G401.6 (cell line): ENCODE data around the gene STK32B.

ENCODE experiments used
- FAIRE-seq: peaks from 2 replicates; lab custom pipeline; 2012; peaks lifted over from hg19 to GRCh38; lab: Jason Lieb, UNC

The STK32B gene

DNA sequence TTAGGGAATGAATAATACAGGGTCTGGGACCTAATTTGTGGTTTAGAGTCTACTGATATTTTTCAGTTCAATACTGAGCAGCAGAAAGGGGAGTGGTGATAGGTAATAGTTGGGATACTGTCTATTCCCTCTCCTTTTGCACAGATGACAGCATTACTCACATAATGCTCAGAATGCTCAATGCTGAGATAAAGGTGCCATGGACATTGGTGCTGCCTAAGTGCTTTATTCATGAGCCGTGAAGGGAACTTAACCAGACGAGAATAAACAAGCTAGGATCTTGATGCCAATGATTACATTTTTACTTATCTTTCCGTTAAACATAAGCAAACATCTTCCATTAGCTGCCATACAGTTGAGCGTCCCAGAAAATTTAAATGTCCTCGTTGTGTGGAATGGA lies 75.6 kb downstream of the STK32B start:
- no peak for FAIRE-seq

DNA sequence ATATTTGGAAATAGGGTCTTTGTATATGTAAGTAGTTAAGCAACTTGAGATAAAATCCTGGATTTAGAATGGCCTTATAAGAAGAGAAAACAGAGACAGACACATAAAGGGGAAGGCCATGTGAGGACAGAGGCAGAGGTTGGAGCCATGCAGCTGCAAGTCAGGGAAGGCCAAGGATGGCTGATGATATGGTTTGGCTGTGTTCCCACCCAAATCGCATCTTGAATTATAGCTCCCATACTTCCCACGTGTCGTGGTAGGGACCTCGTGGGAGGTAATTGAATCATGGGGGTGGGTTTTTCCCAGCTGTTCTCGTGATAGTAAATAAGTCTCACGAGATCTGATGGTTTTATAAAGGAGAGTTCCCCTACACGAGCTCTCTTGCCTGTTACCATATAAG lies 76.3 kb downstream of the STK32B start:
- FAIRE-seq = no peak

DNA sequence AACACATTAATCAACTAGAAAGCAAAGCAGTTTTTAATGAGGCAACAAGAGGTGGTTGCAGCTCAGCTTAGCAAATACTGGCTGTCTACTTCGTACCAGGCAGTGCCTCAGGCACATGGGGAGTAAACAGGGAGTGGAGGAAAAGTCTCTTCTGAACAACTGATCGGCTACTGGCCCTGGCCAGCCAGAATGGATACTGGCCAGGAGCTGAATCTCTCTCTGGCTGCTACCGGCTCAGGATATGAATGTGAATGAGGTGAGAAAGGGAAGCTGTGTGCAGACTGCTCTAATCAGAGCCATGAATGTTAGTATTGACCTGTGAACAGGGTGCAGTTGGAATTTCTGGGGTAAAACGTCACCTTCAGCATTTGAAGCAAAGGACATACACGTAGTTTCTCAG lies 77.3 kb downstream of the STK32B start:
- no peak for FAIRE-seq

DNA sequence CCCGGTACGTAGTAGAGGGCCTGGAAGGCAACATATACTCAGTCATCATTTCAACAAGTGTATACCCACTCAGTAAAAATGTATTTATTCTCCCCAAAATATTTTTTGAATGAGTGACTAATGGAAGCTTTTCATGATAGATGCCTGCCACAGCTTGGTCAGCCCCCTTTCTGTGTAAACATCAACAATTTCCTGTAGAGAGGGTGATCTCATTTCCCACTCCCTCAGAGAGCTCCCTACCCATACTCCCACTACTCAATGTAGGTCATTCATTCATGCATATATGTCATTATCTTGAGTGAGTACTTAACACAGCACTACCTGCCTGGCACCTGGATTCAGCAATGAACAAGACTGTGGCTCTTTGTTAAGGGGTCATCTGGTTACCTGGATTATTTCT lies 81.9 kb downstream of the STK32B start:
- no peak for FAIRE-seq

DNA sequence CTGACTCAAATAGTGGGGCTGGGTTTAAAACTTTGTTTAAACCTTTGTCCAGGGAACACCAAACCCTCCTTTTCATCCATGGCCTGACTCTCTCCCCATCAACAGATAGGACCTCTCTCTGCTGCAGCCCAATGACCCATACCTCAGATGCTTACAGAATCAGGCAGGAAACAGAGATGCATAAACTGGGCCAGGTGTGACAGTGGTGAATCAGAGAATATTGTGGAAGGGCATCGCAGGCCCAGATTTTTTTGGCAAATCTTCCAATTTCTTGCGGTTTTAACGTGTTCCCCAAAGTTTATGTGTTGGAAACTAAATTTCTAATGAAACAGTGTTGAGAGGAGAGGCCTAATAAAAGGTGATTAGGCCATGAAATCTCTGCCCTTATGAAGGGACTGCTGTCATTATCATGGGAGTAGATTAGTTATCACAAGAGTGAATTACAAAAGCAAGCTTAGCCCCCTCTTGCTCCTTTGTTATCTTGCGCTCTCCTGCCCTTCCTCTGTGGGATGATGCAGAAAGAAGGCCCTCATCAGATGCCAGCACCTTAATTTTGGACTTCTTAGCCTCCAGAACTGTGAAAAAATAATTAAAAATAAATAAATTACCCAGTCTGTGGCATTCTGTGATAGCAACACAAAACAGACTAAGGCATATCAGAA lies 82.8 kb downstream of the STK32B start:
- no peak for FAIRE-seq

DNA sequence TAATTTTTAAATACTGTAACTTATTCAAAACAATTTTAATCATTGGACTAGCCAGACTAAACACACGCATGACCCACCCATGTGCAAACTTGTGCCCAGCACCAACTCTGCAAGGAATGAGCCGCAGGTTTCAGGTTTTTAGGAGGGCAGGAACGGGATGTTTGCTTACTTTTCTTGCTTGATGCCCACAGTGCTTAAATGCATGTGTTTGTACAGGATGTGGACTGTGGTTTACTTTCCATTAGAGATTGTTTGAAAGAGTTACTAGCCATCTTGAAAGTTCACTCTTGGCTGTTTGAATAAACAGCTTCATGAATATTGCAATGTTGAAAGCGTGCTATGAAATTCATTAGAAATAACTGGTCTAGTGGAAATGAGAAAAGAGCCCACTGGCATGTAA lies 83.3 kb downstream of the STK32B start:
- FAIRE-seq = no peak

DNA sequence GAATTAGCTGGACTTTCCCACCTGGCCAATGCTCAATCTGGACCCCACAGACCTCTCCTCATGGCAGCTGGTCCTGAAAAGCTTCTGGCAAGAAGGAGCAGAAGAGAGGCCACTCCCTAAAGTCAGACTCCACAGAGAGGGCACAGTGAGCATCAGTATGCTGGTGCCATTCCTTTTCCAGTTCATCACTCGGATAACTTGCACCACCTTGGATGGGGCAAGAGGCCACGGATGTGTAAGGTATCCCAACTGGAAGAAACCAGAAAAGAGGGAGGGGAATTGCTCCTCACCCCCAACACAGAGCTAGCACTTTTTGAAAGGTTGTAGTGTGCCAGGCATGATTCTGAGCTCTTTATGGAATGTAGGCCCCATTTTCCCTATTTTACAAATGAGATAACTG lies 85.9 kb downstream of the STK32B start:
- FAIRE-seq = no peak

DNA sequence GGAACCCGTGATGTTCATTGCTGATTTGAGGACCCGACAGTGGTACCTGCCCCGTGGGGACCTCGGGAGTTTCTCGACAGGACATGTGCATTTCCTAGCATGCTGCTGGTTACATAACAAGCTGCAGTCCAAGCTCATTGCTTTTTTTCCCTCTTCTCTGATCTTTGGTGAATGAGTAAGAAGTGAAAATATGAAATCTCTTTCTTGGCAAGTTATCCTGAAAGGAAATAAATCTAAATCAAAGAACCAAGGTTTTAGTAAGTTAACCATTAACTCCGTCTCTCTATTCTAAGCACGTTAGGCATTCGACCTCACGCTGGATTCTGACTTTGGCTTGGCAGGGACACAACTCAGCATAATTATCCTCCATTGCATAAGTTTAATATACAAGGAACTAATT lies 86.6 kb downstream of the STK32B start:
- no peak for FAIRE-seq

DNA sequence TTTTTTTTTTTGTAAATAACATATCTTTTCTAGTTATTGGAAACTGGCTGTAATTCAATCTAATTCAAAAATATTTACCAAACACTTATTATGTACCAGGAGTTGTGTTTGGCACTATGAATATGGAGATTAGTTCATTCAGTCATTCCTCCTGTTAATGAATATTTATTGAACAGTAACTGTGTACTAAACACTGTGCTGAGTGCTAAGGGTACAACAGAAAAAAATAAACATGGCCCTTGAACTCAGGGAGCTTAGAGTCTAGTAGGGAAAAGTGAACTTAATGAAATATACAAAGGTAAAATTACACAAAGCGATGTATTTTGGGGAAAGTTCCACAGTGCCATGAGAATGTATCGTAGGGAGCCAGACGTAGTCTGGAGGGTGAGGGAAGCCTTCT lies 87.1 kb downstream of the STK32B start:
- FAIRE-seq = no peak

DNA sequence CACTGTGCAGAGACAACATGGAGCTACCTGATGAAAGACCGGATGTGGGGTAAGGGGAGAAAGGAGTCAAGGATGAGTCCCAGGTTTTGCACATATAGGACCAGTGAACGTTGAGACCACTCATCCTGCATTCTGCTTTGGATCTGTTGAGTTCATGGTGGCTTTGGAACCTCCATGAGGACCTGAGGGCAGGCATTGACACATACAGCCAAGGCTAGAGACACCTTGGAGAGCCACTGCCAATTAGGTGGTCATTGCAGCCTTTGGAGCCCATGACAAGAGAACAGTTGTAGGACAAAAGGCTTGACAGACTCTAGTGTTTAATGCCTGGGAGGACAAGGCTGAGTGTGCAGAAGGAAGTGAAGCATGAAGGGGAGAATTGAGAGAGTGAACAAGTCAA lies 87.9 kb downstream of the STK32B start:
- no peak for FAIRE-seq

DNA sequence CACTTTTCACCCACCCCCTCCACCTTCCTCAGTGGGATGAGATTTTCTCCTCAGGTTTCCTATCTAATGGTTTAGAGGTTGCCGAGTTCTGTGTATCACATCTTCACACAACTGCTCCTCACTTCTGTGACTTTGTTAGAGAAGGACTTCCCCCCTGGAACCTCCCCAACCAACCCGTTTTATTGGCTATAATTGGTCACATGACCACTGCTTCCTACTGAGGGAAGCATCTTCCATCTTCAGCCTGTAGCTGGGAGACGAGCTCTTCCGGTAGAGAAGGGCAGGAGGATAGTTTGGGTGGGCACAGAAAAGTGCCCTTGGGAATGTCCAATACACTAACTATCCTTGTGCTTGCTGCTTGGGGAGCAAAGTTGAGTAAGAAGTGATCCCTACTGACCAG lies 90.5 kb downstream of the STK32B start:
- FAIRE-seq = no peak

DNA sequence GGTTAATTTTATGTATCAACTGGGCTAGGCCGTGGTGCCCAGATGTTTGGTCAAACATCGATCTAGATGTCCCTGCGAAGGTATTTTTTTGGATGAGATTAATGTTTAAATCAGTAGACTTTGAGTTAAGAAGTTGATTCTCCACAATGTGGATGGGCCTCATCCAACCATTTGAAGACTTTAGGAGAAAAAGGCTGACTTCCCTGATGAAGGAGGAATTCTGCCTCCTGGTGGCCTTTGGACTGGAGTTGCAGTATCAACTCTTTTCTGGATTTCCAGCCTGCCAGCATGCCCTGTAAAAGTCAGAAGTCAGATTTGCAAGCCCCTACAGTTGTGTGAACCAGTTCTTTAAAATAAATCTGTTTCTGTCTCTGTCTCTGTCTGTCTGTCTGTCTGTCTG lies 91.4 kb downstream of the STK32B start:
- FAIRE-seq = peak; percentile 80

DNA sequence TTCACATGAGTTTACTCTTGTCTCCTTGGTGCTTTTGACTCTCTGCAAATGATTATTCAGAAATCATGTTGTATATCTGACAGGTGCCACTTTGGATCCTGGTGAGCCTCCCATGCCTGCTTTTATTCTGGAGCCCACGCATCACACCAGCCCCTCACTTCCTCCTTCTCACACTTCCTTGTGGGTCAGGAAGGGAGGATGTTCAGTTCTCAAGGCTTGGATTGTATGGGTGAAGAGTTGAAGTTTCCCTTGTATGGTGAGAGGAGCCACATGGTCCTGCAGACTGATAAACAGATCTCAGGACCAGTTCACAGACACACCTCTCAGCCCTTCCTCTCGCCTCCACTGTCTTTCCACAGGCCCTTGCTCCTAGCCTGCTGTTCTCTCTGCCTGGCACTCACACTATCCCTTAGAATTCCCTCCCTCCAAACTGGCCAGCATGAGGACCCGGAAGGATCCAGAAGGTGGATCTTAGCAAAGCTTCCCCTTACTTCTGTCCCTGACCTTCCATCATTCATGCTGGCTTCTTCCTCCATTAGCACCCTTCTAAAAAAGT lies 92.1 kb downstream of the STK32B start:
- no peak for FAIRE-seq

DNA sequence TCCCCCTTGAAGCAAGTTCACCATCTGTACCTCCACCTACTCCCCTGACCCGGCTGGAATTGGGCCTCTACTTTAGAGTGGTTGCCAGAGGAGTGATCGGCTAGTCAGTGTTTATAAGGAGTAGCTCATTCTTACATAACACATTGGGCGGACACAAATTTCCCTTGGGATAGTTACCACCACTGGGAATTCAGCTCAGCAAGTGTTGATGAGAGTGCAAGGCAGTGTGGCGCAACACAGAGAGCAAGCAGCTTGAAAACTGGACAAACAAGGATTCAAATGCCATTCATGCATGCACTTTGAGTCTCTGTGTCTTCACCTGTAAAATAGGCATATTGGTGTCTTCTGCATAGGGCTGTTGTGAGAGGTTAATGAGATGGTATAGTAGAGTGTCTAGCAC lies 92.7 kb downstream of the STK32B start:
- no peak for FAIRE-seq

DNA sequence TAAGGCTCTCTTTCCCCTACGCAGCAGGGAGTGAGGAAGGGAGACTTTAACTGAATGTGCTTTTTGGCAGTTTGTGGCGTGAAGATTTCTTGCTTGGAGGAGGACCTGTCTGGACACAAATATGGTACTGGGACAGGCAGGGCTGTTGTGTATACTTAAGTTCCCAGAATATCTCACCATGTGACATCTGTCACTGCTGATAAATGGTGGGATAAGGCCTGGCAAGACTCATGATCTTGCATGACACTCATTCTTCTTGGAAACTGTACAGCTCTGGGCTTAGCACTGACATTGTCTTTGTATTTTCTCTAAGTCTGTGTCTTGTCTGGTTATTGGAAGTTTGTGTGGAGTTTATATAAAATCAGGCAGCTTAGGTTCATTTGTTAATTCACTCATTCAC lies 93.1 kb downstream of the STK32B start:
- FAIRE-seq = no peak

DNA sequence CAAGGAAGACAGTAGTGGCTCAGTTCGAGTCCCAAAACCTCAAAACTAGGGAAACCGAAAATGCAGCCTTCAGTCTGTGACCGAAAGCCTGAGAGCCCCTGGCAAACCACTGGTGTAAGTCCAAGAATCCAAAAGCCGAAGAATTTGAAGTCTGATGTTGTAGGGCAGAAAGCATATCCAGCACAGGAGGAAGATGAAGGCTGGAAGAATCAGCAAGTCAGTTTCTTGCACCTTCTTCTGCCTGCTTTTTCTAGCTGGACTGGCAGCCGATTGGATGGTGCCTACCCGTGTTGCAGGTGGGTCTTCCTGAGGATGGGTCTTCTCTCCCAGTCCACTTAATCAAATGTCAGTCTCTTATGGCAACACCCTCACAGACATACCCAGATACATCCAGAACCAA lies 95.0 kb downstream of the STK32B start:
- no peak for FAIRE-seq

DNA sequence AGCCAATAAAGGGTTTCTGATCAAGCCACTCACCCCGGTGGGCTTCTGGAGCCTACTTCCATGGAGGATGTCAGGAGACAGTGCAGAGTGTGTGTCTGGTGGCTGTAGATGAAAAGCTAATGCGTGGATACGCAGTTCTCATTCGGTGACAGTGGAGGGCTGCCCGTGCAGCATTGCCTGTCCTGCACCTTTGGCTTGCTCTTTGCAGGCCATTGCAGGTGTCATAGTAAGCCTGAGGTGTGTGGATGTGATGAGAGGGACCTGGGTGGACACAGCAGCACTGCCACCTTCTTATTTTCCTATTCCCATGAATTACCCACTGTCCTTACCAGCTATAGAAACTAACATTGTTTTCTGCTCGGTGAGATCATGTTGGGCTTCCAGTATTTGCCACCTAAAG lies 101.2 kb downstream of the STK32B start:
- no peak for FAIRE-seq

DNA sequence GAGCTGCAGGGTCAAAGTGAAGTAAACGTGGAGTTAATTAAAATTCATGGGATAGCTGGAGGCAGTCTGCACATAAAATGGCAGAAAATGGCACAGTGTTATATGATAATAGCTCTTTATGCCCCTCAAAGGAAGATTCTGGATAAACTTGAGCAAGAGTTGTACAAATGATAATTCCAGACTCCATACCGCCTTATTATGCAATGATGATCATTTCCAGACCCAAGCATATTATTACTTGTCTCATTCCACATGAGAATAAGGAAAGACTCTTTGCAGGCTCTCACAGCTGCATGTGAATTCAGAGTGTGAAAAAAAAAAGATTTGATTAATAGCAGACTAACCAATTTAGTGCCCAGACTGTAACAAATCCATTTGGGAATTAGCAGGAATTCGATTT lies 105.4 kb downstream of the STK32B start:
- FAIRE-seq = no peak

DNA sequence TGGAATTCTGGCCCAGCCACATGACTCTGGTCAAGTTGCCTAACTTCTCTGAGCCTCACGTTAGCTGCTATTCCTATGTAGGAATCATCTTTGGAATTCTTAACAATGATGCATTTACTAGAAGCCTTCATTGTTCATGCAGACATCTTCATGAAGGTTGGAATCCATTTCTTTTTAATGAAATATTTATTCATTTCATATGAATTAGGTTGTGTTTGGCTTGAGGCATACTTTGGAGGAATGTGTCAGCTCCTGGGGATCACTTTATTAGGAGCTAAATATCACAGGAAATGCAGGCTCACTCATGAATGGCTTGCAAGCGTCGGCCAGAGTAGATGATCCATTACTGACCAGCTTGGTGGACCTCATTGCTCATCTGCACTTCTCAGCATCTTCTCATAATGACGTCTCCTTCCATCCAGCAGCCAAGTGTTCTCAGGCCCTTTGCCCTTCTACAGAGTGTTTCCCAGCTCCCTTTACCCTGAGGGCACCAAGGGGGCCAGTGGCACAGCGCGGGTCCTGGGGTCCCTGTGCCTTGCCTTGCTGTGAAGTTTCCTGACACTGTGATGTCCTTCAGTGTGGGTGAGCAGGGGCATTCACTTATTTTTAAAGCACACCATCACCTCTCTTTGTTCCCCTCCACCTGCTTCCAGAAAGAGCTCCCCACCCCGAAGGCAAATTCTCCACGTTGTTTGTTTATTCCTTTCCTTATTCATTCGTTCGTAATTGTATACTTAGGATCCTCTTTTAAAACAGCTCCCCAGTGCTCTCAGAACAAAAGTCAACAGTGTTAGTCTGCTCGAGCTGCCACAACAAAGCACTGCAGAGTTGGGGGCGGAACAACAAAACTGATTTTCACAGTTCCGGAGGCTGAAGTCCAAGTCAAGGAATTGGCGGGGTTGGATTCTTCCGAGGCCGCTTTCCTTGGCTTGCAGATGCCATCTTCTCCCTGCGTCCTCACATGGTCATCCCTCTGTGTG lies 106.8 kb downstream of the STK32B start:
- no peak for FAIRE-seq

DNA sequence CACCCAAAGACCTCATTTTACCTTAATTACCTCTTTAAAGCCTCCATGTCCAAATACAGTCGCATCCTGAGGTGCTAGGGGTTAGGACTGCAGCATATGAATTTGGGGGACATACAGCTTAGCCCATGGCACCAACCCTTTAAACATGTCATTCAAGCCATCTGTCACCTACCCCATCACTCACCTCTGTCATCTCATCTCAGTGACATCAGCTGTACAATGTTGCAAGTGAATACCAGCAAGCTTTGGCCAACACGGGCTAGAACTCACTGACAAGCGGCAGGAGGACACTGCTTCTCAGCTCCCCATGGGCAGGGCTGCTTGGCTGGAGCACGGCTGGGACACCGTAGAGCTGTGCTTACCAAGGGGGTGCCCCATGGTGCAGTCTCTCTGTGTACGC lies 107.5 kb downstream of the STK32B start:
- FAIRE-seq = no peak

DNA sequence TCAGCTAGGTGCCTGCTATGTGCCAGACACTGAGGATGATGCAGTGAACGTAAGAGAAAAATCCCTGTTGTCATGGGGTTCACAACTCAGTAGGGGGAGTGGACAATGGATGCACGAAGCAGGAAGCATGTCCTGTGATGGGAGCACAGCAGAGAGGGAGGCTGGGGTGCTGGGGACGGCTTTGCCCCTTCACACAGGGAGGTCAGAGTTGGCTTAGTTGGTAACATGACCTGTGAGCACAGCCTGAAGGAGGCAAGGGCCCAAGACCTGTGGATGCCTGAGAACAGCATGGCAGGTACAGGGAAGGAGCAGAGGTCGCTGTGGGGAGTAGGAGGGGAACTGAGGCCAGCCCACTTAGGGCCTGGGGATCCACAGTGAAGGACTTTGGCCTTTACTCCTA lies 109.4 kb downstream of the STK32B start:
- no peak for FAIRE-seq

DNA sequence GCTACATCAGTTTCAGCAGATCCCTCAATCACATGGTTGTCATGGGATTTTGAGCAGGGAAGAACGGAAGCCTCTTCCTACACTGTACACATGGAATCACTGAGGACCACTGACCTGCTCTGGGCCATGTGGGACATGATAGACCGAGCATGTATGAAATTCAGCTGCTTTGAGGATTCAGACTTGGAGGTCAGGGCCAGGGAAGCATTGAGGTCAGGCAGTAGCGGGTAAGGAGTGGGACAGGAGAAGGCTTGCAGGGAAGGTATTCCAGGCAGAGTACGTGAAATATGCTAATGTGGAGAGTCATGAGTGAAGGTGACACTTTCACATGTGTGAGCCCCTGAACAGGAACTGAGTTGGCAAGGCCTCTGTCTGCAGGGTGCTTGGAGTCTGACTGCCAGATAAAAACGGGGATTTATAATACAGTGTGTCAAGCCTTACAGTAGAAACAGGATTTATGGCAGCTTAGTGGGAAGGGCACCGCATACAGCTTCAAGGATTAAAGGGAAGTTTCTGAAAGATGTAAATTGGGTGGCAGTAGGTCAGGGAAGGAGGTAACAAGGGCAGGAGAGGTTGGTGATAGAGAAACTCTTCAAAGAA lies 111.7 kb downstream of the STK32B start:
- FAIRE-seq = no peak
